Vagina (tissue), 2 donors: ENCODE data around the gene DNMT1. TPM values are rescaled to one million over a fixed set of nuclear protein-coding genes. Genes with fewer than 3 reads are reported as not detected.
"Not testable (repeated sequence)": the region's sequence is repeated elsewhere in the genome, so short reads cannot be mapped to it uniquely, and the experiment has no call there.

ENCODE experiments used
- DNase-seq, 2 donors: peaks; one replicate each; pipeline ENCODE4 v3.0.0-alpha.2; 2017; ENCODE audit errors: extremely low spot score in 2 of 2
- H3K27ac ChIP-seq: fragments of 200-600 bp; sonication (generic); one replicate; pipeline ENCODE4 v1.5.1; 2019
- H3K27me3 ChIP-seq: fragments of 200-600 bp; sonication (generic); one replicate; pipeline ENCODE4 v1.5.1; 2019
- H3K36me3 ChIP-seq, 2 donors: fragments of 200-600 bp; sonication (generic); one replicate each; pipeline ENCODE4 v1.5.1; 2017 to 2019
- H3K4me1 ChIP-seq: fragments of 200-600 bp; sonication (generic); one replicate; pipeline ENCODE4 v1.5.1; 2019
- H3K4me3 ChIP-seq, 2 donors: fragments of 200-600 bp; sonication (generic); 1 replicate in 1 of 2; 2 replicates in 1 of 2; pipeline ENCODE4 v1.5.1; 2016 to 2019
- H3K9me3 ChIP-seq: fragments of 200-600 bp; sonication (generic); one replicate; pipeline ENCODE4 v1.5.1; 2019
- POLR2A ChIP-seq, 2 donors: fragments of 450-650 bp; IDR thresholded peaks; one replicate each; pipeline ENCODE4 v1.6.1; 2017; ENCODE audit warnings: antibody characterized with exemption in 2 of 2, mild to moderate bottlenecking in 2 of 2, moderate library complexity in 2 of 2
- POLR2AphosphoS5 ChIP-seq, 2 donors: sonication (generic); formaldehyde crosslinking; IDR thresholded peaks; one replicate each; pipeline ENCODE4 v1.9.0; 2017; ENCODE audit warnings: antibody characterized with exemption in 2 of 2, mild to moderate bottlenecking in 2 of 2, low read depth in 1 of 2; ENCODE audit not compliant: insufficient read depth in 1 of 2
- intact Hi-C: fragments of 100-400 bp; cut with DNase I; formaldehyde crosslinking; loops from one replicate; pipeline ENCODE4 v1.15.1; 2023
- total RNA-seq: library from RNA; depleted of rRNA; stranded (reverse); fragments of >200 nt; gene quantifications from one replicate; pipeline ENCODE4 v1.2.3, GENCODE V29; 2016
- TF ChIP-seq, protein P1 (sequence below), 3 experiments: fragments of 450-650 bp in 2 of 3; fragments of 200-600 bp in 1 of 3; sonication (generic) in 1 of 3; IDR thresholded peaks; one replicate each; pipeline ENCODE4 v1.5.1; 2017 to 2019; ENCODE audit warnings: antibody characterized with exemption in 3 of 3, mild to moderate bottlenecking in 2 of 3, moderate library complexity in 2 of 3

DNMT1 gene
- total RNA-seq, result 36.8 TPM

DNA sequence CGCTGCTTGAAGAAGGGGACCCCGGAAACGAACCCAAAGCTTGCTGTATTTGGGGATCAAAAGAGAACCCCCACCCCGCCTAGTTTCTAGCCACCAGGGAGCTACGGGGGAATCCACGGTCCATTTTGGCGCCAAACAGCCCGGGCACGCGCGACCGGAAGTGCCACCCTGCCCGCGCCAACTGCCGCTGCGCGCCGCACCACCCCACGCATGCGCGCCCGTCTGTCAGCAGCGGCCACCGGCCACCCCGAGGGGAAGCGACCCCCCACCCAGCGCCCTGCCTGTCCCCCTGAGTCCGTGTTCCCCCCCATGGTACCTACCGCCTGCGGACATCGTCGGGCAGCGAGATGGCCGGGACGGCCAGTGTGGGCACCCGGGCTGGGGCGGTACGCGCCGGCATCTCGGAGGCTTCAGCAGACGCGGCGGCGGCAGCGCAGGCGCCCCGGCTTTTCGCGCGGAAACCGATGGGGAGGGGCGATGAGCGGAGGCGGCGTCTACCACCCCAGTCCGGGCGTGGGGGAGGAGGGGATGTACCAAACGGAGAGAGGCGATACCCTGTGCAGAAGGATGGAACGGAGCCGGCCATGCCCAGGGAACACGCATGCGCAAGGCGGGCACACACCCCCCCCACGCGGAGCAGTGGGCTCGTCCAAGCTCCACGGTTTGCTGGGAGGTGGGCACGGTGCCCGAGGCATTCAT, at the start of gene DNMT1:
Gene DNMT1 (minus strand): TSS at position 454 of the 699 bp plus-strand sequence. CDS start 54 bp downstream, at position 400.
- no peaks in the 10 kb centered on the region for H3K27me3 ChIP-seq
- H3K27ac ChIP-seq, result peak within 1 kb of the TSS; percentile 83
- TF ChIP-seq POLR2A (IDR thresholded peaks at IDR 0.05), result peak in 1 of 2 donors; percentile 67
- TF ChIP-seq, protein P1, sequence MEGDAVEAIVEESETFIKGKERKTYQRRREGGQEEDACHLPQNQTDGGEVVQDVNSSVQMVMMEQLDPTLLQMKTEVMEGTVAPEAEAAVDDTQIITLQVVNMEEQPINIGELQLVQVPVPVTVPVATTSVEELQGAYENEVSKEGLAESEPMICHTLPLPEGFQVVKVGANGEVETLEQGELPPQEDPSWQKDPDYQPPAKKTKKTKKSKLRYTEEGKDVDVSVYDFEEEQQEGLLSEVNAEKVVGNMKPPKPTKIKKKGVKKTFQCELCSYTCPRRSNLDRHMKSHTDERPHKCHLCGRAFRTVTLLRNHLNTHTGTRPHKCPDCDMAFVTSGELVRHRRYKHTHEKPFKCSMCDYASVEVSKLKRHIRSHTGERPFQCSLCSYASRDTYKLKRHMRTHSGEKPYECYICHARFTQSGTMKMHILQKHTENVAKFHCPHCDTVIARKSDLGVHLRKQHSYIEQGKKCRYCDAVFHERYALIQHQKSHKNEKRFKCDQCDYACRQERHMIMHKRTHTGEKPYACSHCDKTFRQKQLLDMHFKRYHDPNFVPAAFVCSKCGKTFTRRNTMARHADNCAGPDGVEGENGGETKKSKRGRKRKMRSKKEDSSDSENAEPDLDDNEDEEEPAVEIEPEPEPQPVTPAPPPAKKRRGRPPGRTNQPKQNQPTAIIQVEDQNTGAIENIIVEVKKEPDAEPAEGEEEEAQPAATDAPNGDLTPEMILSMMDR (IDR thresholded peaks at IDR 0.05), result no peak
- peak; percentile 84 to 89 for TF ChIP-seq POLR2AphosphoS5 (IDR thresholded peaks at IDR 0.05; ENCODE audit: insufficient read depth in 1 of 2, low read depth in 1 of 2)
- no peaks in the 10 kb centered on the region for H3K9me3 ChIP-seq
- peak in 1 of 2 donors; percentile 94 for DNase-seq
- peak within 1 kb of the TSS; percentile 57 to 89 for H3K4me3 ChIP-seq
- intact Hi-C loops, result no loop called here
- H3K4me1 ChIP-seq, result peaks cover 27% of the 10 kb centered on the region
- H3K36me3 ChIP-seq, result no peaks in the 10 kb centered on the region

GRCh38 chr19:10243606-10244005, 48.9 kb upstream of the DNMT1 start:
- no peaks in the 10 kb centered on the region for H3K4me1 ChIP-seq
- no peak for DNase-seq
- H3K9me3 ChIP-seq, result no peaks in the 10 kb centered on the region
- intact Hi-C loops, result no loop called here
- H3K27me3 ChIP-seq, result no peaks in the 10 kb centered on the region
- H3K27ac ChIP-seq, result no peak overlapping the region
- H3K4me3 ChIP-seq, result no peak overlapping the region
- no peak for TF ChIP-seq POLR2A (IDR thresholded peaks at IDR 0.05)
- TF ChIP-seq, protein P1 (IDR thresholded peaks at IDR 0.05), result no peak
- no peak for TF ChIP-seq POLR2AphosphoS5 (IDR thresholded peaks at IDR 0.05; ENCODE audit: insufficient read depth in 1 of 2, low read depth in 1 of 2)
- H3K36me3 ChIP-seq, result no peaks in the 10 kb centered on the region

- H3K4me3 ChIP-seq, H3K27ac ChIP-seq, DNase-seq, intact Hi-C loops, H3K36me3 ChIP-seq, H3K9me3 ChIP-seq, H3K27me3 ChIP-seq: not testable (repeated sequence)
- peaks cover 10% of the 10 kb centered on the region for H3K4me1 ChIP-seq
Measured at GRCh38 chr19:10241826-10242449, 47.2 kb upstream of the DNMT1 start.

DNA sequence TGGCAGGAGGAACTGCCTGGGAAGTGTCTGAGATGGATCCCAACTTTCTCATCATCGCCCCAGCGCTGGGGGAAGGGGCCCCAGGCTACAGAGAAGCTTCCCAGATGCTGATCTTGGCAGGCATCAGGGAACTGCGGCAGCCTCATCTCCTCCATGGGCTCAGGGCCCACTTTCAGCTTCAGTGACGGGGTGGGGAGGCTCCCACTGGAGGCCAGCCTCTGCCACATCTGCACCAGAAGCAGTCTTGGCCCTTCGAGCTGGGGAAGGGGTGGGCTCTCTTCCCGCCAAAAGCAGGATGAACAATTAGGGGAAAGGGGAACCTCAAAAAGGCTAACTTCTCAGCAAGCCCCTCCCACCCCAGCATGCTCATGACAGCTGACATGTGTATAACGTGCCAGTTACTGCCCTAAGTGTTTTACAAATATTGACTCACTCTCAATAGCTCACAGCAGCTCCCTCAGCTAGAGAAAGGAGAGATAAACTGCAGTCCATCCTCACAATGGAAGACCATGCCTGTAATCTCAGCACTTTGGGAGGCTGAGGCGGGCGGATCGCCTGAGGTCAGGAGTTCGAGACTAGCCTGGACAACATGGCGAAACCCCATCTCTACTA, 43.5 kb upstream of the DNMT1 start:
- no peak for DNase-seq
- intact Hi-C loops, result no loop called here
- Histone ChIP-seq H3K27ac (peak overlapping the region; percentile 71), H3K4me1 (peaks cover 21% of the 10 kb centered on the region), H3K4me3 (no peak overlapping the region), H3K36me3 (no peaks in the 10 kb centered on the region), H3K9me3 (no peaks in the 10 kb centered on the region), H3K27me3 (no peaks in the 10 kb centered on the region)
- TF ChIP-seq POLR2AphosphoS5 (IDR thresholded peaks at IDR 0.05; ENCODE audit: insufficient read depth in 1 of 2, low read depth in 1 of 2) (peak in 1 of 2 donors; percentile 83), POLR2A (IDR thresholded peaks at IDR 0.05) (no peak)
- TF ChIP-seq, protein P1 (IDR thresholded peaks at IDR 0.05), result no peak

DNA sequence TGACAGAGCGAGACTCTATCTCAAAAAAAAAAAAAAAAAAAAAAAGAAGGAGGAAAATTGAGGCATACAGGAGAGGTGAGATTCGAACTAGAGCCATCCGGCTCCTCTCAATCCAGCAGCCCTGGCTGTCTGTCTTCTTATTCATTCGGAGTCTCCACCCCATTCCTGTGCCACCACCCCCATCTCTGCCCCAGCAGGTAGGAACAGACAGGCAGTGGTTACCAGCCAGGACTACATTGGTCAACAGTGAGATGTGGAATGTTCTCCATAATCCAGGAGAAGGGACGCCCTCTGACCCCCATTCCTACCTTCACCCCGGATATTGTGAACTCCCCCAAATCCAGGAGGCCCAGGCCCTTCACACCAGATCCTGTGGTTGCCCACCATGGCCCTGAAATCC, 42.9 kb upstream of the DNMT1 start:
- intact Hi-C loops, result no loop called here
- Histone ChIP-seq H3K9me3 (no peaks in the 10 kb centered on the region), H3K27ac (peak overlapping the region; percentile 71), H3K36me3 (no peaks in the 10 kb centered on the region), H3K4me1 (peaks cover 21% of the 10 kb centered on the region), H3K27me3 (no peaks in the 10 kb centered on the region), H3K4me3 (no peak overlapping the region)
- TF ChIP-seq POLR2AphosphoS5 (IDR thresholded peaks at IDR 0.05; ENCODE audit: insufficient read depth in 1 of 2, low read depth in 1 of 2) (no peak), POLR2A (IDR thresholded peaks at IDR 0.05) (no peak)
- TF ChIP-seq, protein P1 (IDR thresholded peaks at IDR 0.05), result no peak
- DNase-seq, result no peak

- intact Hi-C loops, H3K27me3 ChIP-seq, H3K27ac ChIP-seq: not testable (repeated sequence)
Measured at GRCh38 chr19:10235409-10235808, 40.7 kb upstream of the DNMT1 start.

More at GRCh38 chr19:10235409-10235808, 40.7 kb upstream of the DNMT1 start:
- not testable (repeated sequence) for H3K36me3 ChIP-seq, DNase-seq, H3K9me3 ChIP-seq, H3K4me3 ChIP-seq
- peaks cover 30% of the 10 kb centered on the region for H3K4me1 ChIP-seq
